Peyer's patch (tissue), 4 donors: ENCODE data around the gene FOXO3B.
"Not testable (repeated sequence)": the region's sequence is repeated elsewhere in the genome, so short reads cannot be mapped to it uniquely, and the experiment has no call there.

Experiments
- CTCF ChIP-seq, 6 experiments: fragments of 450-650 bp in 4 of 6; fragments of 200-600 bp in 2 of 6; sonication (generic) in 1 of 6; IDR thresholded peaks; one replicate each; pipeline ENCODE4 v1.5.1; 2017 to 2019; ENCODE audit warnings: antibody characterized with exemption in 6 of 6, mild to moderate bottlenecking in 3 of 6, moderate library complexity in 1 of 6
- POLR2A ChIP-seq, 2 donors: fragments of 450-650 bp; IDR thresholded peaks; one replicate each; pipeline ENCODE4 v1.5.1; 2017; ENCODE audit warnings: antibody characterized with exemption in 2 of 2, mild to moderate bottlenecking in 2 of 2, moderate library complexity in 2 of 2

GRCh38 chr17:18718643-18719427, 36.7 kb upstream of the FOXO3B start:
- not testable (repeated sequence) for TF ChIP-seq CTCF, POLR2A (IDR thresholded peaks at IDR 0.05)
